Measurements from ENCODE around the gene ATP11A. TPM values are rescaled to one million over a fixed set of nuclear protein-coding genes. Genes with fewer than 3 reads are reported as not detected.

Gene ATP11A
- polyA plus RNA-seq, 4 donors, result 3.2 to 79.6 (median 9.5) TPM

DNA sequence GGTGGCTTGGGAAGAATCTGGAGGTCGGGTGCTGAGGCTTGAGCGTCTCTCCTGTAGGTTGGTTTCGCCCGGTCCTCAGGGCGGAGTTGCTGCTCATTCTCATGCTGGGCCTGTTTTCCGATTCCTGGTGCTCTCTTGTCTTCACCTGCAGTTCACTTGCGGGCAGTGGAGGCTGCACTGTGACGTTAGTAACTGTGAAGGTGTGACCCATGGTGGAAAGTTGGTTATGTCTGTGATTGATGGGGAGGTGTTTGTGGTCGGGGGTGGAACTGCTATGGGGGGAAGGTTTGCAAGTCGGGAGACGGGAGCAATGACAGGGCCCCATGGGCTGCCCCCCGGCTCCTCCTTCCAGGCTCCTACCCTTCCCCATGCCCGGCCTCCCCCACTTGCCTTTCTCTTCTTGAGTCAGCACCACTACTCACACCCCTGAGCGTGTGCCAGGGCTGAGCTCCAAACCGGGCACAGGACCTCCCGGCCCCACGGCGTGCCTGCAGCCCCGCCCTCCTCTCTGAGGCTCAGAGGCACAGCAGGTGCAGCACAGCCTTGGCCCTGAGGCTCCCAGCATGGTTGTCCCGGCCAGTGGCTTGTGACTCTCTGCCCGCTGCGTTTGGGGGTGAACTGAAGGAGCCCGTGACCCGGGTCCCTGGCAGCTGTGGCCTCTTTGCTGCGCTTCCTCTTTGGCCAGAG is 79.1 kb downstream of the ATP11A start:
- 44 to 69% (median 49%) methylated on average over 25 of the region's 25 CpGs for WGBS, 3 donors
- Histone ChIP-seq H3K9me3 (ENCODE audit: control insufficient read depth in 2 of 2, insufficient read depth in 1 of 2, low read depth in 1 of 2, low read length in 1 of 2) (no peaks in the 10 kb centered on the region), H3K36me3 (ENCODE audit: control insufficient read depth in 3 of 3, insufficient read depth in 2 of 3, low read depth in 1 of 3, low read length in 3 of 3) (peaks cover 0 to 54% (median 0%) of the 10 kb centered on the region in 3 donors), H3K27ac (ENCODE audit: low read depth in 1 of 3, low read length in 2 of 3) (no peak overlapping the region), H3K27me3 (ENCODE audit: control insufficient read depth in 3 of 3, insufficient read depth in 3 of 3, low read length in 3 of 3) (no peaks in the 10 kb centered on the region), H3K4me3 (ENCODE audit: low read depth in 1 of 3, low read length in 3 of 3) (no peak overlapping the region), H3K4me1 (ENCODE audit: control insufficient read depth in 3 of 3, insufficient read depth in 2 of 3, low read depth in 1 of 3, low read length in 2 of 3) (peaks cover 0 to 8% (median 0%) of the 10 kb centered on the region in 3 donors)
- no peak for FAIRE-seq
- DNase-seq, result no peak

DNA sequence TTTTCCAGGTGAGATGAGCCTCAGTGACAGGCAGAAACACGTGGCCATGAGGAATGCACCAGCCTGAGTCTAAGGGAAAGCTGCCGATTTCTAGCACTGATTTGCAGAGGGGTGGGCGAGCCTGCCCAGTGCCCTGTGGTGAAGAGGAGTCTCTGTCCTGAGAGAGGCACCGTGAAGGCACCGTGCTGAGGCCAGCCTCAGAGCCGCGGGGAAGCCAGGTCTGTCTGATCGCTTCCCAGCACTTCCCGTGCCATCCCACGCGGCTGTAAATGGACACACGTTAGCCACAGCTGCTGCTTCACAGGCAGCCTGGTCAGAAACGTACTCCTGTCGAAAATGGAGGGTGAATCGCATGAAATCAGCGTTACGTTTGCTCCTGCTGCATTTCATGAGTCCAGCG is 79.8 kb downstream of the ATP11A start:
- no peak for DNase-seq
- Histone ChIP-seq H3K4me3 (ENCODE audit: low read depth in 1 of 3, low read length in 3 of 3) (no peak overlapping the region), H3K36me3 (ENCODE audit: control insufficient read depth in 3 of 3, insufficient read depth in 2 of 3, low read depth in 1 of 3, low read length in 3 of 3) (peaks cover 0 to 51% (median 0%) of the 10 kb centered on the region in 3 donors), H3K9me3 (ENCODE audit: control insufficient read depth in 2 of 2, insufficient read depth in 1 of 2, low read depth in 1 of 2, low read length in 1 of 2) (no peaks in the 10 kb centered on the region), H3K27me3 (ENCODE audit: control insufficient read depth in 3 of 3, insufficient read depth in 3 of 3, low read length in 3 of 3) (no peaks in the 10 kb centered on the region), H3K4me1 (ENCODE audit: control insufficient read depth in 3 of 3, insufficient read depth in 2 of 3, low read depth in 1 of 3, low read length in 2 of 3) (peaks cover 0 to 8% (median 0%) of the 10 kb centered on the region in 3 donors), H3K27ac (ENCODE audit: low read depth in 1 of 3, low read length in 2 of 3) (no peak overlapping the region)
- no peak for FAIRE-seq
- 78 to 86% (median 83%) methylated on average over 18 of the region's 18 CpGs for WGBS, 3 donors

DNA sequence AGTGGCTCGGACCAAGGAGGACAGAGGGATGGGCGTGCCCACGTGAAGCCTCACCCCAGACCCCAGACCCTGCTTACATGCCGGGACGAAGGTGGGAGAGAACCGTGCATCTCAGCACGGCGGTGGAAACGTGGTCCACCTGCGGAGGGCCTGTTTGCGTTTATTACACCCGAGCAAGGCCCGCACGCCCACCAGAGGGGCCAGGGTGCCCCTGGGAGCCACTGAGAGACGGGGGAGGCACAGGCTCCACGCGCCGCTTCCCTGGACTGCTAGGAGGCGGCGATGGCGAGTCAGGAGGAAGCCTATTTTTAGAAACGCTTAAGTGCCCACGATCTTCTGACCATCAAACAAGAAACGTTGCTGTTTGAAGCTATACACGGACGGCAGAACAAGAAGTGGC is 80.7 kb downstream of the ATP11A start:
- no peak overlapping the region for H3K4me3 ChIP-seq (ENCODE audit: low read depth in 1 of 3, low read length in 3 of 3)
- 85 to 94% (median 90%) methylated on average over 26 of the region's 26 CpGs for WGBS, 3 donors
- no peaks in the 10 kb centered on the region for H3K9me3 ChIP-seq (ENCODE audit: control insufficient read depth in 2 of 2, insufficient read depth in 1 of 2, low read depth in 1 of 2, low read length in 1 of 2)
- peaks cover 0 to 8% (median 0%) of the 10 kb centered on the region in 3 donors for H3K4me1 ChIP-seq (ENCODE audit: control insufficient read depth in 3 of 3, insufficient read depth in 2 of 3, low read depth in 1 of 3, low read length in 2 of 3)
- DNase-seq (no peak), FAIRE-seq (no peak)
- peaks cover 0 to 54% (median 0%) of the 10 kb centered on the region in 3 donors for H3K36me3 ChIP-seq (ENCODE audit: control insufficient read depth in 3 of 3, insufficient read depth in 2 of 3, low read depth in 1 of 3, low read length in 3 of 3)
- no peaks in the 10 kb centered on the region for H3K27me3 ChIP-seq (ENCODE audit: control insufficient read depth in 3 of 3, insufficient read depth in 3 of 3, low read length in 3 of 3)
- H3K27ac ChIP-seq (ENCODE audit: low read depth in 1 of 3, low read length in 2 of 3), result no peak overlapping the region

DNA sequence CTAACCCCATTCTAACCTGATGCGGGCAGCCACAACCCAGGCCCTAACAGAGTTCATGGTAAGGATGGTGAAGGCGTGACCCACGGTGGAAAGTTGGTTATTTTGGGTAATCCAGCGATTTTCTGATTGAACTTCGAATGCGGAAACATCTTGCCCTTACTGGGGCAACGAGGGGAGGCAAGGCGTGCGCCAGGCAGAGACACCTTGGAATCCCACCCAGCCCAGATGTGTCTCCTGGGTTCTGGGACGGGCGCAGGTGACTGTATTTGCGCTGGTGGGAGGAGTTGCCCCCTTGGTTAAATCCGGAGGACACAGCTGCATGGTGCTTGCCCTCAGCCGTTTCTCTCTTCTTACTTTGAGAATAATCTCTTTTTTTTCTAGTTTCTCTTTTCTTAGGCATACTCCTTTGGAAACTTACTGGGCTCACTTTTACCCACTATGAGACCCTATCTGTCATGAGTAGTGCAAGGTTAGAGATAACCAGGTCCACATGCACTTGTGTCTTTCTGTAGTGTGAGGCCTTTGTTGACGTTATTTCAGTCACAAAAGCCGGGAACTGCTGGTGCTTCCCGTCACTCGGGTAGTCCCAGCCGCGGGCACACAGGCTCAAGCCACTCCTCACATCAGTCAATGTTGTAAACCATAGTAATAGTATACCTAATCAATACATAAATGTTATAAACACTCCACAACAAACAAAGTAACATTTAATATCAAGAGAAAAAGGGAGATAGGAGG is 81.5 kb downstream of the ATP11A start:
- H3K27me3 ChIP-seq (ENCODE audit: control insufficient read depth in 3 of 3, insufficient read depth in 3 of 3, low read length in 3 of 3), result no peaks in the 10 kb centered on the region
- H3K9me3 ChIP-seq (ENCODE audit: control insufficient read depth in 2 of 2, insufficient read depth in 1 of 2, low read depth in 1 of 2, low read length in 1 of 2), result no peaks in the 10 kb centered on the region
- H3K4me3 ChIP-seq (ENCODE audit: low read depth in 1 of 3, low read length in 3 of 3), result no peak overlapping the region
- H3K36me3 ChIP-seq (ENCODE audit: control insufficient read depth in 3 of 3, insufficient read depth in 2 of 3, low read depth in 1 of 3, low read length in 3 of 3), result peaks cover 0 to 57% (median 0%) of the 10 kb centered on the region in 3 donors
- WGBS, 3 donors, result 62 to 84% (median 68%) methylated on average over 20 of the region's 20 CpGs
- peaks cover 0 to 8% (median 0%) of the 10 kb centered on the region in 3 donors for H3K4me1 ChIP-seq (ENCODE audit: control insufficient read depth in 3 of 3, insufficient read depth in 2 of 3, low read depth in 1 of 3, low read length in 2 of 3)
- FAIRE-seq (no peak), DNase-seq (peak; percentile 25 to 34)
- H3K27ac ChIP-seq (ENCODE audit: low read depth in 1 of 3, low read length in 2 of 3), result no peak overlapping the region

DNA sequence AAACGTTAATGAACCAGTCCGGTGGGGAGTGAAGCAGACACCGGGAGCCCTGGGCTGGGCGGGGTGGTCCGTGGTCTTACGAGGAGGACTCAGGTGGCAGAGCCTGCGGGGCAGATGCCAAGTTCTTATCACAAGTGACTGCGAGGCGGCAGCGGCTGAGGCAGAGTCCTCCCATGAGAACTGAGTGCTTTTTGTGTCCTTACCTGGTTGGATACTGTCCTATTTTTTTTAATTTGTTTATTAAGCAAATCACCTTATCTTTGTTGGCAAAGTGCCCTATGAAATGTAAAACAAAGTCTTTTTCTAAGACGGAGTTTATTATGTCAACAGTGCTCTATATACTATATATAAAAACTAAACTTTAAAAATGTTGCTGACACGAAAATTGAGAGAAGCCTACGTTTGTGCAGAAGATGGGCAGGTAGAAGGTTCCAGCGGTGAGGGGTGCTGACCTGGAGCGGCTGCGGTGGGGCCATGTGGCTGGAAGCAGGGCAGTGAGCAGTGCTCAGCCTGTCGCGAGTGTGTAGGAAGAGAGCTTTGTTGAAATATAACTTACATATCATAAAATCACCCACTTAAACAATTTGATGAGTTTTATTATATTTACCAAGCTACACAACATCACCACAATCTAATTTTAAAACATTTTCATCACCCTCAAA is 82.2 kb downstream of the ATP11A start:
- Histone ChIP-seq H3K36me3 (ENCODE audit: control insufficient read depth in 3 of 3, insufficient read depth in 2 of 3, low read depth in 1 of 3, low read length in 3 of 3) (peaks cover 0 to 57% (median 0%) of the 10 kb centered on the region in 3 donors), H3K27ac (ENCODE audit: low read depth in 1 of 3, low read length in 2 of 3) (no peak overlapping the region), H3K4me3 (ENCODE audit: low read depth in 1 of 3, low read length in 3 of 3) (no peak overlapping the region), H3K4me1 (ENCODE audit: control insufficient read depth in 3 of 3, insufficient read depth in 2 of 3, low read depth in 1 of 3, low read length in 2 of 3) (peaks cover 0 to 8% (median 0%) of the 10 kb centered on the region in 3 donors), H3K9me3 (ENCODE audit: control insufficient read depth in 2 of 2, insufficient read depth in 1 of 2, low read depth in 1 of 2, low read length in 1 of 2) (no peaks in the 10 kb centered on the region), H3K27me3 (ENCODE audit: control insufficient read depth in 3 of 3, insufficient read depth in 3 of 3, low read length in 3 of 3) (no peaks in the 10 kb centered on the region)
- peak; percentile 30 to 71 for DNase-seq
- no peak for FAIRE-seq
- 24 to 71% (median 34%) methylated on average over 18 of the region's 18 CpGs for whole genome bisulfite sequencing, 3 donors

DNA sequence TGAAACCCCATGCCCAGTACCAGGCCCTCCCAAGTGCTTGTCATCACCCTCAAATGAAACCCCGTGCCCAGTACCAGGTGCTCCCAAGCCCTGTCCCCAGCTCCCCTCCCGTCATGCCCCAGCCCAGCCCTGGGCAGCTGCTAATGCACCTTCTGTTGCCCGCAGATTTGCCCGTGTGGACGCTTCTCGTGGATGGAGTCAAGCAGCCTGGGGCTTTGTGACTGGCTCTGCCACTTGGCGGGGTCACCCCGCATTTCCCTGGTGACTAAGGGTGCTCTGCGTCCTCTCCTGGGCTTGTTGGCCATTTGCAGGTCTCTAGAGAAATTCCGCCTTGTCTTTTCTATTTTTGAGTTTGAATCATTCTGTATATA is 82.7 kb downstream of the ATP11A start:
- H3K9me3 ChIP-seq (ENCODE audit: control insufficient read depth in 2 of 2, insufficient read depth in 1 of 2, low read depth in 1 of 2, low read length in 1 of 2), result no peaks in the 10 kb centered on the region
- H3K27ac ChIP-seq (ENCODE audit: low read depth in 1 of 3, low read length in 2 of 3), result no peak overlapping the region
- FAIRE-seq, result no peak
- H3K36me3 ChIP-seq (ENCODE audit: control insufficient read depth in 3 of 3, insufficient read depth in 2 of 3, low read depth in 1 of 3, low read length in 3 of 3), result peaks cover 0 to 59% (median 0%) of the 10 kb centered on the region in 3 donors
- no peaks in the 10 kb centered on the region for H3K27me3 ChIP-seq (ENCODE audit: control insufficient read depth in 3 of 3, insufficient read depth in 3 of 3, low read length in 3 of 3)
- 62 to 83% (median 78%) methylated on average over 10 of the region's 10 CpGs for WGBS, 3 donors
- no peak overlapping the region for H3K4me3 ChIP-seq (ENCODE audit: low read depth in 1 of 3, low read length in 3 of 3)
- peaks cover 0 to 8% (median 0%) of the 10 kb centered on the region in 3 donors for H3K4me1 ChIP-seq (ENCODE audit: control insufficient read depth in 3 of 3, insufficient read depth in 2 of 3, low read depth in 1 of 3, low read length in 2 of 3)
- DNase-seq, result no peak

DNA sequence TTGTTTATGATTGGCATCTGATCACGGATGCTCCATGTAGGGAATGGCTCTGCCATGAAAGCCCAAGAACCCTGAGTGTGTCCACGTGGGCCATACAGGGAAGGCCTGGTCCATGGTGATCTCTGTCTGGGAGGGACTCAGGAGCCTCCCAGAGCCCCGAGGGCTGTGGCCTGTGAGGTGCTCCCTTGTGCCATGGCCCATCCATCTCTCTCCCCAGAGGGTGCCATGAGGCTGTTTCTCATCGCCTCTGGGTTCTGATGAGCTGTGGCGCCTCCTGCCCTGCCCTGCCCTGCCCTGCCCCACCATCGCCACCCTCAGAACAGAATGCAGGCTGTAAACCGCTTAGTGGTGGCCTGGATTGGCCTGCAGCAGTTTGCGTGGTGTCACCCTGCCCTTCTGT is 83.1 kb downstream of the ATP11A start:
- peak in 1 of 2 donors; percentile 26 for DNase-seq
- H3K4me3 ChIP-seq (ENCODE audit: low read depth in 1 of 3, low read length in 3 of 3), result no peak overlapping the region
- no peaks in the 10 kb centered on the region for H3K9me3 ChIP-seq (ENCODE audit: control insufficient read depth in 2 of 2, insufficient read depth in 1 of 2, low read depth in 1 of 2, low read length in 1 of 2)
- WGBS, 3 donors, result 62 to 87% (median 85%) methylated on average over 8 of the region's 8 CpGs
- H3K4me1 ChIP-seq (ENCODE audit: control insufficient read depth in 3 of 3, insufficient read depth in 2 of 3, low read depth in 1 of 3, low read length in 2 of 3), result peaks cover 0 to 8% (median 0%) of the 10 kb centered on the region in 3 donors
- peaks cover 0 to 62% (median 0%) of the 10 kb centered on the region in 3 donors for H3K36me3 ChIP-seq (ENCODE audit: control insufficient read depth in 3 of 3, insufficient read depth in 2 of 3, low read depth in 1 of 3, low read length in 3 of 3)
- no peak for FAIRE-seq
- H3K27me3 ChIP-seq (ENCODE audit: control insufficient read depth in 3 of 3, insufficient read depth in 3 of 3, low read length in 3 of 3), result no peaks in the 10 kb centered on the region
- H3K27ac ChIP-seq (ENCODE audit: low read depth in 1 of 3, low read length in 2 of 3), result no peak overlapping the region

DNA sequence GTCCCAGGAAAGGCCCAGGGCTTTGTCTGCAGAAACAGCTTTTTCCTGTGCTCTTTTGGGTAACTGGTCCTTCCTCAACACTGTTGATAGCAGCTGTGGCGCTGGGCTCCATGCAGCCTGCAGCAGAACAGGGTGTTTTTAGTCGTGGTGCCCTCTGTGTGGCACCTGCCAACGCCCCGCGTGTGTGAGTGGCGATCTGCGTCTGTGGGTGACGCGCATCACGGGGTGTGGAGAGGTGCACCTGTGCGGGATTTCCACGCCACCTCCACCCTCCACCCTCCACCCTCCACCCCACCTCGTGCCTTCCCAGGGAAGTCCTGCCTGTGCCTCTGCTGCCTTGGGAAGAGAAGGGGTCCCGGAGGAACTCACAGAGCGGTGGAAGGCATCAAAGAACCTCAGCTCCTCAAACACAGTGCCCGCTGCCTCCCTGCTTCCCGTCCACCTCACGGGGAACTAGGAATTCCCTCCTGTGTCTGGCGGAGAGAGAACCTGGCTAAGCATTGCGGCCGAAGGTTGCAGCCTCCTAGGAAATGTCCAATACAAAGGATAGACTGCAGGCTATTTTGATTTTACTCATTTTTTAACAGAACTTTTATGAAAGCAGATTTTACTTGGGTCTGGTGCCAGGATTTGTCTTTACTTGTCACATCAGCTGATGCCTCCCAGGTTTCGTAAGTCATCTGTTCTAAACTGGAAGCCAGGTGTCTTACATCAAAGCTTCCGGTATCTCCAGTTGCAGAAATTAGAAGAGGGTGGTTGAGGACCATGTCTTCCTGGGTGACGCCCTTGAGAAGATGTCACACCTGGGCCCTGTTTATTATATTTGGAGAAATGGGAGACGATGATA is 84.0 kb downstream of the ATP11A start:
- Histone ChIP-seq H3K27me3 (ENCODE audit: control insufficient read depth in 3 of 3, insufficient read depth in 3 of 3, low read length in 3 of 3) (no peaks in the 10 kb centered on the region), H3K27ac (ENCODE audit: low read depth in 1 of 3, low read length in 2 of 3) (no peak overlapping the region), H3K4me3 (ENCODE audit: low read depth in 1 of 3, low read length in 3 of 3) (no peak overlapping the region), H3K9me3 (ENCODE audit: control insufficient read depth in 2 of 2, insufficient read depth in 1 of 2, low read depth in 1 of 2, low read length in 1 of 2) (no peaks in the 10 kb centered on the region), H3K4me1 (ENCODE audit: control insufficient read depth in 3 of 3, insufficient read depth in 2 of 3, low read depth in 1 of 3, low read length in 2 of 3) (peaks cover 0 to 8% (median 0%) of the 10 kb centered on the region in 3 donors), H3K36me3 (ENCODE audit: control insufficient read depth in 3 of 3, insufficient read depth in 2 of 3, low read depth in 1 of 3, low read length in 3 of 3) (peaks cover 0 to 59% (median 0%) of the 10 kb centered on the region in 3 donors)
- DNase-seq, result no peak
- FAIRE-seq, result no peak
- 89 to 91% (median 89%) methylated on average over 25 of the region's 25 CpGs for WGBS, 3 donors

Data from small intestine (tissue), 7 donors.